ENCODE results near the gene ADGRE3. TPM values are rescaled to one million over a fixed set of nuclear protein-coding genes. Genes with fewer than 3 reads are reported as not detected.

ADGRE3 gene
- total RNA-seq, 1 donor from 2014 or later, result not detected

DNA sequence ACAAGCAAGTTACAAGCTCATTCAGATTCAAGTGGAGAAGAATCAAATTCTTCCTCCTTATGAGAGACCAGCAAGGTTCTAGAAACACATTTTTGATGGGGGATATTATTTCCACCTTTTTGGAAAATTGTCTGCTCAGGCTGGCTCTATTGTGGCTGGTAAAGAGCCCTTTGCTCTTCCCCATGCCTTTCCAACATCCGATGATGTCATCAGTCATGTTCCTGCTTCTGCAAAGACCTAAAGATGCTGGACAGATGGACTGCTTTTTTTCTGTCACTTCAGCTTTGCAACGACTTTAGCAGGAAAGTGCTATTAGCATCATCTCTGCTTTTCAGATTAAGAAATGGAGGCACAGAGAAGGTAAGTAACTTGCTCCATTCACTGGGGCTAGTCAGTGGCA is 4.2 kb downstream of the ADGRE3 start:
- DNase-seq (ENCODE audit: low read depth) (no peak), FAIRE-seq (no peak)
- H3K36me3 ChIP-seq (ENCODE audit: insufficient read depth, low read length), result no peaks in the 10 kb centered on the region
- no peaks in the 10 kb centered on the region for H3K27me3 ChIP-seq (ENCODE audit: insufficient read depth, low read length)
- no peaks in the 10 kb centered on the region for H3K79me2 ChIP-seq (ENCODE audit: insufficient read depth, low read length)
- no peak overlapping the region for H3K27ac ChIP-seq (ENCODE audit: low read depth, low read length)
- no peak overlapping the region for H3K4me2 ChIP-seq (ENCODE audit: low read length)
- Mint-ChIP-seq H3K27me3 (ENCODE audit: low read depth, unreplicated experiment) (peaks cover 11% of the 10 kb centered on the region), H3K9me3 (ENCODE audit: unreplicated experiment) (peaks cover 4% of the 10 kb centered on the region), H3K4me1 (ENCODE audit: low read depth, unreplicated experiment) (no peaks in the 10 kb centered on the region), H3K27ac (ENCODE audit: unreplicated experiment) (no peak overlapping the region), H3K4me3 (ENCODE audit: unreplicated experiment) (no peak overlapping the region), H3K36me3 (ENCODE audit: low read depth, unreplicated experiment) (no peaks in the 10 kb centered on the region)
- H4K20me1 ChIP-seq (ENCODE audit: insufficient read depth, low read length), result no peaks in the 10 kb centered on the region
- no peaks in the 10 kb centered on the region for H3K9me3 ChIP-seq (ENCODE audit: insufficient read depth, low read depth, low read length)
- no peak overlapping the region for H3K4me3 ChIP-seq (ENCODE audit: insufficient read depth, low read depth, low read length)
- TF ChIP-seq, protein P1, sequence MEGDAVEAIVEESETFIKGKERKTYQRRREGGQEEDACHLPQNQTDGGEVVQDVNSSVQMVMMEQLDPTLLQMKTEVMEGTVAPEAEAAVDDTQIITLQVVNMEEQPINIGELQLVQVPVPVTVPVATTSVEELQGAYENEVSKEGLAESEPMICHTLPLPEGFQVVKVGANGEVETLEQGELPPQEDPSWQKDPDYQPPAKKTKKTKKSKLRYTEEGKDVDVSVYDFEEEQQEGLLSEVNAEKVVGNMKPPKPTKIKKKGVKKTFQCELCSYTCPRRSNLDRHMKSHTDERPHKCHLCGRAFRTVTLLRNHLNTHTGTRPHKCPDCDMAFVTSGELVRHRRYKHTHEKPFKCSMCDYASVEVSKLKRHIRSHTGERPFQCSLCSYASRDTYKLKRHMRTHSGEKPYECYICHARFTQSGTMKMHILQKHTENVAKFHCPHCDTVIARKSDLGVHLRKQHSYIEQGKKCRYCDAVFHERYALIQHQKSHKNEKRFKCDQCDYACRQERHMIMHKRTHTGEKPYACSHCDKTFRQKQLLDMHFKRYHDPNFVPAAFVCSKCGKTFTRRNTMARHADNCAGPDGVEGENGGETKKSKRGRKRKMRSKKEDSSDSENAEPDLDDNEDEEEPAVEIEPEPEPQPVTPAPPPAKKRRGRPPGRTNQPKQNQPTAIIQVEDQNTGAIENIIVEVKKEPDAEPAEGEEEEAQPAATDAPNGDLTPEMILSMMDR (IDR thresholded peaks at IDR 0.05; ENCODE audit: insufficient read depth, low read depth, low read length), result no peak
- TF ChIP-seq EZH2 (IDR thresholded peaks at IDR 0.05; ENCODE audit: insufficient read depth, low read length), result no peak
- H3K9ac ChIP-seq (ENCODE audit: low read length), result no peak overlapping the region
- H3K4me1 ChIP-seq (ENCODE audit: insufficient read depth, low read length), result no peaks in the 10 kb centered on the region
- no peak overlapping the region for H2AFZ ChIP-seq (ENCODE audit: low read depth, low read length)

DNA sequence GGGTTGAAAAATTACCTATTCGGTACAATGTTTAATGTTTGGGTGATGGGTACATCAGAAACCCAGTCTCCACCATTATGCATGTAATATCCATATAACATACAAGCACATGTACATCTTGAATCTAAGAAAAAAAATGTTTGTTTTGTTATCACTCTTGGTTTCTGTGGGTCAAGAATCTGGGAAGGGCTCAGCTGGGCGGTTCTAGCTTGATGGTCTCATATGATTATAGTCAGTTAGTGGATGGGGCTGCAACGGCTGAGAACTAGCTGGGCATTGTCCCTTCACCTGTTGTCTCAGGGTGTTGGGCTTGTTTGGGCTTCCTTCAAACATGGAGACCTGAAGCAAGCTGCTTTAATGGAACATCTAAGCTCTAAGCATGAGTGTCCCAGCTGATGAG is 4.7 kb downstream of the ADGRE3 start:
- Histone ChIP-seq H3K4me2 (ENCODE audit: low read length) (no peak overlapping the region), H4K20me1 (ENCODE audit: insufficient read depth, low read length) (no peaks in the 10 kb centered on the region), H3K79me2 (ENCODE audit: insufficient read depth, low read length) (no peaks in the 10 kb centered on the region), H3K9me3 (ENCODE audit: insufficient read depth, low read depth, low read length) (no peaks in the 10 kb centered on the region), H3K4me3 (ENCODE audit: insufficient read depth, low read depth, low read length) (no peak overlapping the region), H2AFZ (ENCODE audit: low read depth, low read length) (no peak overlapping the region), H3K27ac (ENCODE audit: low read depth, low read length) (no peak overlapping the region), H3K4me1 (ENCODE audit: insufficient read depth, low read length) (no peaks in the 10 kb centered on the region), H3K36me3 (ENCODE audit: insufficient read depth, low read length) (no peaks in the 10 kb centered on the region), H3K9ac (ENCODE audit: low read length) (no peak overlapping the region), H3K27me3 (ENCODE audit: insufficient read depth, low read length) (no peaks in the 10 kb centered on the region)
- H3K27ac Mint-ChIP-seq (ENCODE audit: unreplicated experiment), result no peak overlapping the region
- FAIRE-seq (no peak), DNase-seq (ENCODE audit: low read depth) (no peak)
- H3K9me3 Mint-ChIP-seq (ENCODE audit: unreplicated experiment), result peaks cover 4% of the 10 kb centered on the region
- H3K27me3 Mint-ChIP-seq (ENCODE audit: low read depth, unreplicated experiment), result peaks cover 11% of the 10 kb centered on the region
- H3K4me3 Mint-ChIP-seq (ENCODE audit: unreplicated experiment), result no peak overlapping the region
- no peaks in the 10 kb centered on the region for H3K4me1 Mint-ChIP-seq (ENCODE audit: low read depth, unreplicated experiment)
- H3K36me3 Mint-ChIP-seq (ENCODE audit: low read depth, unreplicated experiment), result no peaks in the 10 kb centered on the region
- TF ChIP-seq, protein P1 (IDR thresholded peaks at IDR 0.05; ENCODE audit: insufficient read depth, low read depth, low read length), result no peak
- TF ChIP-seq EZH2 (IDR thresholded peaks at IDR 0.05; ENCODE audit: insufficient read depth, low read length), result no peak

DNA sequence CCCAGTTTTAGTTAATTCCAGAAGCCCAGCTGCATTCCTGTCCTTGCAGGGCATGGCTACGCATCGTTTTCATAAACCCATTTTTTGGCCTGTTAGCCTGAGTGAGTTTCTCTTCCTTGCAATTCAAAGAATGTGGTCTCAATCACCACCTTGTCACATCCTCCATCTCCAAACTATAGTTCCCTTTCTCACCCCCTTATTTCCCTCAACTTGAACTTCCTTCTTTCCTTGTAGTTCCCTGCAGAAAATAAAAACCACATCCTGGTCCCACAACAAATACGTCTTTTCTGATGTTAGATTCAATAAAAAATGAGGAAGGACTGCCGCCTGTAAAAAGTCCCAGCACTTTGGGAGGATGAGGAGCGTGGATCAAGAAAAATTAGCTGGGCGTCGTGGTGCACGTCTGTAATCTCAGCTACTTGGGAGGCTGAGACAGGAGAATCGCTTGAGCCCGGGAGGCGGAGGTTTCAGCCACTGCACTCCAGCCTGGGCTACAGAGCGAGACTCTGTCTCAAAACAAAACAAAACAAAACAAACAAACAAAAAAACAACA is 13.2 kb downstream of the ADGRE3 start:
- no peak overlapping the region for H3K4me2 ChIP-seq (ENCODE audit: low read length)
- H4K20me1 ChIP-seq (ENCODE audit: insufficient read depth, low read length), result no peaks in the 10 kb centered on the region
- no peaks in the 10 kb centered on the region for H3K4me1 ChIP-seq (ENCODE audit: insufficient read depth, low read length)
- Mint-ChIP-seq H3K9me3 (ENCODE audit: unreplicated experiment) (no peaks in the 10 kb centered on the region), H3K4me3 (ENCODE audit: unreplicated experiment) (no peak overlapping the region), H3K36me3 (ENCODE audit: low read depth, unreplicated experiment) (no peaks in the 10 kb centered on the region), H3K27ac (ENCODE audit: unreplicated experiment) (no peak overlapping the region), H3K4me1 (ENCODE audit: low read depth, unreplicated experiment) (no peaks in the 10 kb centered on the region), H3K27me3 (ENCODE audit: low read depth, unreplicated experiment) (no peaks in the 10 kb centered on the region)
- H3K27me3 ChIP-seq (ENCODE audit: insufficient read depth, low read length), result no peaks in the 10 kb centered on the region
- FAIRE-seq (no peak), DNase-seq (ENCODE audit: low read depth) (no peak)
- no peak overlapping the region for H3K27ac ChIP-seq (ENCODE audit: low read depth, low read length)
- no peak for TF ChIP-seq EZH2 (IDR thresholded peaks at IDR 0.05; ENCODE audit: insufficient read depth, low read length)
- TF ChIP-seq, protein P1 (IDR thresholded peaks at IDR 0.05; ENCODE audit: insufficient read depth, low read depth, low read length), result no peak
- no peak overlapping the region for H3K4me3 ChIP-seq (ENCODE audit: insufficient read depth, low read depth, low read length)
- H3K9ac ChIP-seq (ENCODE audit: low read length), result no peak overlapping the region
- no peaks in the 10 kb centered on the region for H3K36me3 ChIP-seq (ENCODE audit: insufficient read depth, low read length)
- H2AFZ ChIP-seq (ENCODE audit: low read depth, low read length), result no peak overlapping the region
- no peaks in the 10 kb centered on the region for H3K79me2 ChIP-seq (ENCODE audit: insufficient read depth, low read length)
- H3K9me3 ChIP-seq (ENCODE audit: insufficient read depth, low read depth, low read length), result no peaks in the 10 kb centered on the region
